Measurements from ENCODE around the gene MBNL1.

Gene MBNL1

DNA sequence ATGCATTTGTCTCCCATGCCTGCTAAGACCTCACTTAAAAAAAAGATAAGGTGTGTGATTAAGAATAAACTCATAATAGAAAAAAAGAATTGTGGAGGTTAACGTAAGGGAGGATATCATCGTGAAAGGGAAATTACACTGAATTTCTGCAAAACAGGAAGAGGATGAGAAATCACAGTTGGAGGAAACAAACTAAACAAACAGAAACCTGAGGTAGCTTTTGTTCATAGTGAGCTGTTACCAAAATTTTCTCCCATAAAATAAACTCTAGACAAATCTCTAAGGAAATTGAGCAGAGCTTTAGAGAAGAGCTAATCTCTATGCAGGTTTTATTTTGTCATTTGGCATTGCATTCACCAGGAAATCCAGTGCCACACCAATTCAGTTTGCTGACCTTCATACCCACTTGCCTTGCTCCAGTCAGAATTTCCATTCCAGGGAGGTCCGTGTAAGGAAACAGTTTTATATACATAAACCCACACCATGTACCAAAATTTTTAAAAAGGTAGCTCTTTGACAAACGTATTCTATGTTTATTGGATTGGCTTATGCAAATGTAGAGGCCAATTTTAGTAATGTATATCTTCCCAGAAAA lies 231.2 kb downstream of the MBNL1 start:
- no peak for DNase-seq (ENCODE audit: low read depth)
- H3K4me3 ChIP-seq (ENCODE audit: low read depth, low read length), result no peak overlapping the region
- TF ChIP-seq CTCF (IDR thresholded peaks at IDR 0.05; ENCODE audit: low read depth, low read length, missing control alignments), result no peak
- in situ Hi-C loops (cut with HindIII; ENCODE audit: low sequenced_read_pairs), result no loop called here

DNA sequence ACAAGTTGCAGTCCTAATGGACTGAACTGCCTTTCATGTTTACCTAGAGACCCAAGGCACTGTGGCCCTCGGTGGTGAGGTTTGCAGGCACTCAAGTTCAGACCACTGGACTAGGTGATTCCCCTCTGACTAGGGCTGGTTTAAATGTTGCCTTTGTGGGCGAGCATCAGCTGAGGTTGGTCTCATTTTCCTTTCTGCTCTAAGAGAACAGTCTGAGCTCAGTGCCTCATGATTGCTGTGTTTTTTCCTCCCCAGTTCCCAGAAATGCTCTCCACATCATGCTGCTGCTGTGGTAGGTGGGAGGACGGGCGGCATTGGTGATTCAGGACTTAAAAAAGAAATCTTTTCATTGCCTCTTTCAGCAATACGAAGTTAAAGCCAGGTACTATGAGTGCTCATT lies 237.2 kb downstream of the MBNL1 start:
- H3K4me3 ChIP-seq (ENCODE audit: low read depth, low read length), result no peak overlapping the region
- TF ChIP-seq CTCF (IDR thresholded peaks at IDR 0.05; ENCODE audit: low read depth, low read length, missing control alignments), result no peak
- DNase-seq (ENCODE audit: low read depth), result no peak
- in situ Hi-C loops (cut with HindIII; ENCODE audit: low sequenced_read_pairs), result no loop called here

DNA sequence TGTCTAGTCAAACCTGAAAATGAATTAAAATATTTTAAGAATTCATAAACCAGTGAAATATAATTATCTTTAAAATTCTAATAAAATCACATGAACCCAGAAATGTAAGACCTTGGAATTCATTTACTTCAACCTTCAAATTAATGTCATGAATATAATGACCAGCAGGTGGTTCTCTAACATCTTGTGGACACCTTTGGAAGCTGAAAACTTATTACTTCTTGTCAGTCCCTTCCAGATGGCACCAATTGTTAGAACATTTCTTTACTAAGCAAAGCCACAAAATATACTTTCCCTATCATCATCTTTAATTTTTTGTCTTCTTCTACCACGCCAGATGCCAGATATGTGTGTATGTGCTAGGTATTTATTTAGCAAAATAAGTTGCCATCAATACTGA lies 240.0 kb downstream of the MBNL1 start:
- in situ Hi-C loops (cut with HindIII; ENCODE audit: low sequenced_read_pairs), result no loop called here
- no peak overlapping the region for H3K4me3 ChIP-seq (ENCODE audit: low read depth, low read length)
- TF ChIP-seq CTCF (IDR thresholded peaks at IDR 0.05; ENCODE audit: low read depth, low read length, missing control alignments), result no peak
- DNase-seq (ENCODE audit: low read depth), result no peak

DNA sequence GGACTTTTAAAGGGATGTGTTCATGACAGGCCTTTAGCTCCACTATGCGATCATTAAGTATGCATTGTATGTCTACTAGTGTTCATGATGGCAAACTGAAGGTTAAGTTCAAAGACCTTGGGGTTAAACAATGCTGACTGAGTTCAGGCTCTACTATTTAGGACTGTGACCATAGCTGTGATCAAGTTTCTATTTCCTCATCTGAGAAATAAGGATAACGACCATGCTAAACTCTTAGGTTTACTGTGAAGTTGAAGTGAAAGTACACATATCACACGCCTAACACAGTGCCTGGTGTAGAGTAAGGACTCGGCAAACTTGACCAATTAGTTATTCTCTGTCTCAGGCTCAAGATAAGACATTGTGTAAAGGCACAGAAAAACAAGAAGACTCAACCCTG lies 243.2 kb downstream of the MBNL1 start:
- TF ChIP-seq CTCF (IDR thresholded peaks at IDR 0.05; ENCODE audit: low read depth, low read length, missing control alignments), result no peak
- in situ Hi-C loops (cut with HindIII; ENCODE audit: low sequenced_read_pairs), result no loop called here
- no peak for DNase-seq (ENCODE audit: low read depth)
- no peak overlapping the region for H3K4me3 ChIP-seq (ENCODE audit: low read depth, low read length)

DNA sequence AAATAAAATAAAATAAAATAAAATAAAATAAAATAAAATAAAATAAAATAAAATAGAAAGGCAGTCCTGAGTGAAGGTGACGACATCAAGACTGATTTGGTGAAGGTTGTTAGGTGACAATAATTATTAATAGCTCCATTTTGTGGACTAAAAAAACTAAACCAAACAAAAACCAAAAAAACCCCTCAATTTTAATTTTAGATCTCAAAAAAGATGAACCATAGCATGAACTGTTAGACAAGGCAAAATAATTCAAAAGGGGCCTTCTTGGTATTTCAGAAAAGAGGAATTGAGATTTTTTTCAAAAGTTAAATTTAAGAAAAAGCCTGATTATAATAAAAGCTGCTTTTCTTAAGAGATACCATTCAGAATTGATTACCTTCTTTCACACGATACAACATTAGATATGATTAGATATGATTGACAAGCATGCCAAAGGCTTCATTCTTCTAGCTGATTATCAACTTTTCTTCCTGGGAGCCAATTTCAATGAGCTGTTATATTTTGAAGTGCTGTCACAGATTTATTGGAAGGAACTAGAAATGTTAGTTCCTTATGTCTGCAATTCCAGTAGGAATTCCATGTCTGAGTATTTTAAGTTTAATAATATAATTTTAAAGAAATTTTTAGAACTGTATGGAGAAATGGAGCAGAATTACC lies 244.7 kb downstream of the MBNL1 start:
- in situ Hi-C loops (cut with HindIII; ENCODE audit: low sequenced_read_pairs), result no loop called here
- TF ChIP-seq CTCF (IDR thresholded peaks at IDR 0.05; ENCODE audit: low read depth, low read length, missing control alignments), result no peak
- DNase-seq (ENCODE audit: low read depth), result no peak
- no peak overlapping the region for H3K4me3 ChIP-seq (ENCODE audit: low read depth, low read length)
